Measurements from ENCODE around the gene NEK7. TPM values are rescaled to one million over a fixed set of nuclear protein-coding genes. Genes with fewer than 3 reads are reported as not detected.
A peak's percentile ranks its signal among the peaks of the same experiment; 100 is the strongest.

Gene NEK7
- total RNA-seq, 1 donor from 2014 or later = 34.7 TPM

- Mint-ChIP-seq H3K36me3 (no peaks in the 10 kb centered on the region), H3K27me3 (ENCODE audit: insufficient read depth, low read depth) (no peaks in the 10 kb centered on the region), H3K9me3 (no peaks in the 10 kb centered on the region), H3K27ac (no peak overlapping the region), H3K4me1 (peaks cover 4% of the 10 kb centered on the region), H3K4me3 (no peak overlapping the region)
- Histone ChIP-seq H2AFZ (replicated peaks) (no peak overlapping the region), H3K27ac (no peak overlapping the region), H3K27me3 (no peaks in the 10 kb centered on the region), H3K9ac (no peak overlapping the region), H3F3A (ENCODE audit: low read depth) (no peaks in the 10 kb centered on the region), H3K4me3 (no peak overlapping the region), H3K79me2 (ENCODE audit: low read depth) (no peaks in the 10 kb centered on the region), H3K36me3 (no peaks in the 10 kb centered on the region), H3K4me1 (peaks cover 6% of the 10 kb centered on the region), H3K9me3 (ENCODE audit: low read depth) (no peaks in the 10 kb centered on the region), H4K20me1 (ENCODE audit: low read depth) (no peaks in the 10 kb centered on the region), H3K4me2 (no peak overlapping the region)
- TF ChIP-seq, protein P1, sequence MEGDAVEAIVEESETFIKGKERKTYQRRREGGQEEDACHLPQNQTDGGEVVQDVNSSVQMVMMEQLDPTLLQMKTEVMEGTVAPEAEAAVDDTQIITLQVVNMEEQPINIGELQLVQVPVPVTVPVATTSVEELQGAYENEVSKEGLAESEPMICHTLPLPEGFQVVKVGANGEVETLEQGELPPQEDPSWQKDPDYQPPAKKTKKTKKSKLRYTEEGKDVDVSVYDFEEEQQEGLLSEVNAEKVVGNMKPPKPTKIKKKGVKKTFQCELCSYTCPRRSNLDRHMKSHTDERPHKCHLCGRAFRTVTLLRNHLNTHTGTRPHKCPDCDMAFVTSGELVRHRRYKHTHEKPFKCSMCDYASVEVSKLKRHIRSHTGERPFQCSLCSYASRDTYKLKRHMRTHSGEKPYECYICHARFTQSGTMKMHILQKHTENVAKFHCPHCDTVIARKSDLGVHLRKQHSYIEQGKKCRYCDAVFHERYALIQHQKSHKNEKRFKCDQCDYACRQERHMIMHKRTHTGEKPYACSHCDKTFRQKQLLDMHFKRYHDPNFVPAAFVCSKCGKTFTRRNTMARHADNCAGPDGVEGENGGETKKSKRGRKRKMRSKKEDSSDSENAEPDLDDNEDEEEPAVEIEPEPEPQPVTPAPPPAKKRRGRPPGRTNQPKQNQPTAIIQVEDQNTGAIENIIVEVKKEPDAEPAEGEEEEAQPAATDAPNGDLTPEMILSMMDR (IDR thresholded peaks at IDR 0.05) = no peak
- TF ChIP-seq EZH2phosphoT487 (IDR thresholded peaks at IDR 0.05) (no peak), EZH2 (IDR thresholded peaks at IDR 0.05) (no peak)
- no peak for DNase-seq (ENCODE audit: low spot score)
Measured at GRCh38 chr1:198264282-198264681, 107.5 kb downstream of the NEK7 start.

GRCh38 chr1:198265073-198265661 lies 108.4 kb downstream of the NEK7 start:
- no peaks in the 10 kb centered on the region for H3K9me3 ChIP-seq (ENCODE audit: low read depth)
- H3K4me3 ChIP-seq = no peak overlapping the region
- H3K79me2 ChIP-seq (ENCODE audit: low read depth) = no peaks in the 10 kb centered on the region
- no peaks in the 10 kb centered on the region for H3K36me3 Mint-ChIP-seq
- peaks cover 4% of the 10 kb centered on the region for H3K4me1 Mint-ChIP-seq
- peak overlapping the region; percentile 13 for H3K27ac ChIP-seq
- H3F3A ChIP-seq (ENCODE audit: low read depth) = no peaks in the 10 kb centered on the region
- no peaks in the 10 kb centered on the region for H3K9me3 Mint-ChIP-seq
- TF ChIP-seq, protein P1 (IDR thresholded peaks at IDR 0.05) = no peak
- no peak for TF ChIP-seq EZH2 (IDR thresholded peaks at IDR 0.05)
- TF ChIP-seq EZH2phosphoT487 (IDR thresholded peaks at IDR 0.05) = no peak
- H4K20me1 ChIP-seq (ENCODE audit: low read depth) = no peaks in the 10 kb centered on the region
- H2AFZ ChIP-seq (replicated peaks) = no peak overlapping the region
- H3K9ac ChIP-seq = no peak overlapping the region
- no peak overlapping the region for H3K27ac Mint-ChIP-seq
- no peaks in the 10 kb centered on the region for H3K27me3 Mint-ChIP-seq (ENCODE audit: insufficient read depth, low read depth)
- no peak overlapping the region for H3K4me2 ChIP-seq
- DNase-seq (ENCODE audit: low spot score) = peak; percentile 20
- no peak overlapping the region for H3K4me3 Mint-ChIP-seq
- no peaks in the 10 kb centered on the region for H3K36me3 ChIP-seq
- H3K27me3 ChIP-seq = no peaks in the 10 kb centered on the region
- H3K4me1 ChIP-seq = peaks cover 6% of the 10 kb centered on the region

DNA sequence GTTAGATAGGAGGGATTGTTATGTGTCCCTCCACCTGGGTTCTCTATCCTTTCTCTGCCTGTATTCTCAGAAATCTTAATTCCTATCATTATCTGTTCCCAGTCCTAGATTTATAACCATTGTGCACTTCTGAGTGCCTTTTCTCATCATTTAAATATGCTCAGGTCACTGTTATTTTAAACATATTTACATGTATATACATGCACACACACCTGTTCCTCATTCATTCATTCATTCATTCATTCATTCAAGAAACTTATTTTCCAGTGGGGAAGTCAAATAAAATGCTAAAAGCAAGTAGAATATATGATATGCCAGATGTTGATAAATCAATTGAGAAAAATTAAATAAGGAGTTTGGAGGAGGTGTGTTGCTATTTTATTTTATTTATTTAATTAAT lies 110.3 kb downstream of the NEK7 start:
- no peak overlapping the region for H3K4me3 Mint-ChIP-seq
- no peak for TF ChIP-seq EZH2 (IDR thresholded peaks at IDR 0.05)
- TF ChIP-seq, protein P1 (IDR thresholded peaks at IDR 0.05) = no peak
- TF ChIP-seq EZH2phosphoT487 (IDR thresholded peaks at IDR 0.05) = no peak

More for the DNA sequence above, 110.3 kb downstream of the NEK7 start:
- H4K20me1 ChIP-seq (ENCODE audit: low read depth) = no peaks in the 10 kb centered on the region
- H3K4me2 ChIP-seq = no peak overlapping the region
- Mint-ChIP-seq H3K36me3 (no peaks in the 10 kb centered on the region), H3K27ac (no peak overlapping the region), H3K9me3 (no peaks in the 10 kb centered on the region), H3K27me3 (ENCODE audit: insufficient read depth, low read depth) (no peaks in the 10 kb centered on the region), H3K4me1 (peaks cover 4% of the 10 kb centered on the region)
- no peak overlapping the region for H3K9ac ChIP-seq
- no peaks in the 10 kb centered on the region for H3K9me3 ChIP-seq (ENCODE audit: low read depth)
- H3K27me3 ChIP-seq = no peaks in the 10 kb centered on the region
- no peak overlapping the region for H3K4me3 ChIP-seq
- H3K27ac ChIP-seq = no peak overlapping the region
- no peak for DNase-seq (ENCODE audit: low spot score)
- H3F3A ChIP-seq (ENCODE audit: low read depth) = no peaks in the 10 kb centered on the region
- no peaks in the 10 kb centered on the region for H3K79me2 ChIP-seq (ENCODE audit: low read depth)
- H2AFZ ChIP-seq (replicated peaks) = no peak overlapping the region
- no peaks in the 10 kb centered on the region for H3K36me3 ChIP-seq
- H3K4me1 ChIP-seq = peaks cover 6% of the 10 kb centered on the region
